Measurements from ENCODE around the gene SLC9B2.
"Not testable (repeated sequence)": the region's sequence is repeated elsewhere in the genome, so short reads cannot be mapped to it uniquely, and the experiment has no call there.

The SLC9B2 gene

DNA sequence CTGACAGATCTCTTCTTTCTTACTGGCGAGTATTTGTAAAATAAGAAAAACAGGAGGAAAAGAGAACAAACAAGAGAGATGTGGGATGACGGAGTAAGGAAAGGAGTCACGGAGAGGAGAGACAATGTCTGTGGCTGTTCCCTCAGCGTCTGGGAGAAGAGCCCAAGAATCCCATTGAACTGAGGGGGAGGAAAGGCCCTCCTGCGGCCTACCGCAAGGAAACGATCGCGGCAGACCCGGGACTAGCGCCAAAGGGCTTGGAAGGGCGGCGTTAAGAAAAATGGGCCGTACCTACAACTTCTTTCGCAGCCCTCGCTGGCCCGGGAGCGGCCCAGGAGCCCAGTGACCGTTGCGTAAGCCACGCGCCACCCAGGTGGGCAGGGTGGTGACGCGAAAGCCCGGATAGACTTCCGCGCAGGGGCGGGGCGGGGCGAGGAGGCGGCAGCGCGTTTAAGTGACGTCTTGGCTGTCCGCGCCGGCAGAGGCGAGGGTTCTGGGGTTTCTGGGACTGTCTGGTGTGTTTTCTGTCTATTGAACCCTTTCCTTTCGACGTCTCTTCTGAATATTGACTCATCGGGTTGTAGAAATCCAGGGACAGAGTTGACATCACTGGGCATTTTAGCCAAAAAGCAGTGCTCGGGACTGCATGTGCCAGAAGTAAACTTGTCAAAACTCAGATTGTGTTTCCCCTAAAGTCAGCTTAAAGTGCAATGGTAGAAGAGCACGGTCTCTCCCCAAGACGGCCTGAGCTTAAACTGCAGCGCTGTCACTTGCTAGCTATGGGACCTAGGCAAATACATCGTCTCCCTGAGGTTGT lies 57.0 kb downstream of the SLC9B2 start, which contains the start of gene SLC9B1:
SLC9B1 (minus strand) TSS at position 398 of the 817 bp plus-strand sequence. CDS start 27,994 bp downstream, outside the sequence.
- peak; percentile 63 for DNase-seq (ENCODE audit: low spot score)

DNA sequence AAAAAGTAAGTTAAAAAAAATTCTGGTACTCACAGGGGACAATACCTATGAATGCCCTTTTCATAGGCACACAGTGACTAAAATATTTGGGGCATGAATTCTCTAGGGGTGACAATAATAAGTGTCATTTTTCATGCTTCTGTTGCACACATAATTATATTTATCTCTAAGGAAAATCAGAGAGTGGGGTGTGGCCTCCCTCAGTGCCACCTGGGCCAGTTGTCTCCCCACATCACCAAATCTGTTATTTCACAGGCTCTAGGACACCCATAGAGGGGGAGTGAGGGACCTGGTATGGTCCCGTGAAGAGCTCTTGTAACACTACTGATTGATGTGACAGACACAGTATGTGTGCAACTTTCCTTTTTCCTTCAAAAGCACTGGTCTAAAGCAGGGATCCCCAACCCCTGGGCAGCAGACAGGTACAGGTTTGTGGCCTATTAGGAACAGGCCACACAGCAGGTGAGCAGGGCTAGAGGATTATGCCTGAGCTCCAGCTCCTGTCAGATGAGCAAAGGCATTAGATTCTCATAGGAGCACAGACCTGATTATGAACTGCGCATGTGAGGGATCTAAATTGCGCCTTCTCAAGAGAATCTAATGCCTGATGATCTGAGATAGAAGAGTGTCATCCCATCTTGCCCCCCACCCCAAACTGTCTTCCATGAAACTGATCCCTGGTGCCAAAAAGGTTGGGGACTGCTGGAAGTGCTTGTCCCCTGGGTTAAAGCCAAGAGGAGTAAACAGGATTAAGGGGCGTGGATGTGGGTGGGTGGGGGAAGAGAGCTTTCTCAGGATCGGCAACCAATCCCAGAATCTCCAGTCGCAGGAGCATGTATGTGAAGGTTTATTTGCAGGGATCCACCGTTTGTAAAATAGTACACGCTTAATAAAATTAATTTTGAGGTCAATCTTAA lies 57.9 kb downstream of the SLC9B2 start:
- peak; percentile 9 for DNase-seq (ENCODE audit: low spot score)

DNA sequence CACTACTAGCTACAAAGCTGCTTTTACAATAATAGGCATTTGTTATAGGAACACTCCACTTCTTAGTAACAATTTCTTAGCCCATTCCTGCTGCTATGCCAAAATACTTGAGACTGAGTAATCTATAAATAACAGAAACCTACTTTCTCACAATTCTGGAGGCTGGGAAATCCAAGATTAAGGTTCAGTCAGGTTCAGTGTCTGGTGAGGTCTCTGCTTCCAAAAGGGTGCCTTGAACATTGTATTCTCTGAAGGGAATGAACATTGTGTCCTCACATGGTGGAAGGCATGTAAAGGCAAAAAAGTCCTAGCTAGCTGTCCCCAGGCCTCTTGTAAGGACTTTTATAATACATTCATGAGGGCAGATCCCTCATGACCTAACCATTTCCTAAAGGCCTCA lies 64.0 kb downstream of the SLC9B2 start:
- DNase-seq (ENCODE audit: low spot score): no peak

DNA sequence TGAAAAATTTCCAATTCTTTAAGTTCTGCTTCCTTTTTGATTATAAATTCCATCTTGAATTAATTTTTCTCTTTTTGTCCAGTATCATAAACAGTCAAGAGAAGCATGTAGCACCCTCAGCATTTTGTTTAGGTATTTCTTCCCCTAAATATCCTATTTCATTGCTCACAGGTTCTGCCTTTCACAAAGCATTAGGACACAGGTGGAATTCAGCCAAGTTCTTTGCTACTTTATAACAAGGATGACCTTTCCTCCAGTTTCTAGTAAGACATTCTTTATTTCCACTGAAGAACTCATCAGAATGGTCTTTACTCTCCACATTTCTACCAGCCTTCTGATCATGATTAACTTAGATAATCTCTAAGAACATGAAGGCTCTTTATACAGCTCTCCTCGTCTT lies 64.5 kb downstream of the SLC9B2 start:
- DNase-seq (ENCODE audit: low spot score): no peak

DNA sequence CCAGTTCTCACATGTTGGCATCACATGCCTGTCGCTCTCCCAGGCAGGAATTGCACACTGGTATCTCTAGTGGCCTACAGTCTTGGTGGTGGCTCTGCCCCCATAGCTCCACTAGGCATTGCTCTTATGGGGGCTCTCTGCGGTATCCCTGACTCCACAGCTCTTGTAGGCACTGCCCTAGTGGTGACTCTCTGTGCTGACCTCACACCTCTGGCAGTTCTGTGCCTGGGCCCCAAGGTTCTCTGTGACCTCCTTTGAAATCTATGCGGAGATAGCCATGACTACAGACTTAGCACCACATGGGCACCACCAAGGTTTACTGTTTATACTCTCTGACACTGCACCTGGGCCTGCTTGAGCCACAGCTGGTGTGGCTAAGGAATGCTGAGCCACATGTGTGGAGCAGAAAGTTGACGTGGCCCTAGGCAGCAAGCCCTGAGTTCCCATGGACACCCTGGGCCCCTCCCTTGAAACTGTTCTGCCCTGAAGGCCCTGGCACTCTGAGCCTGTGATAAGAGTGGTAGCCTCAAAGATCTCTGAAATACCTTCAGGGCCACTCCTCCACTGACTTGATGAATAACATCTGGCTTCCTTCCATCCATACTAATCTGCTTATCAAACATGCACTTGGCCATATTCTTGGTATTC lies 65.1 kb downstream of the SLC9B2 start:
- DNase-seq (ENCODE audit: low spot score): no peak

DNA sequence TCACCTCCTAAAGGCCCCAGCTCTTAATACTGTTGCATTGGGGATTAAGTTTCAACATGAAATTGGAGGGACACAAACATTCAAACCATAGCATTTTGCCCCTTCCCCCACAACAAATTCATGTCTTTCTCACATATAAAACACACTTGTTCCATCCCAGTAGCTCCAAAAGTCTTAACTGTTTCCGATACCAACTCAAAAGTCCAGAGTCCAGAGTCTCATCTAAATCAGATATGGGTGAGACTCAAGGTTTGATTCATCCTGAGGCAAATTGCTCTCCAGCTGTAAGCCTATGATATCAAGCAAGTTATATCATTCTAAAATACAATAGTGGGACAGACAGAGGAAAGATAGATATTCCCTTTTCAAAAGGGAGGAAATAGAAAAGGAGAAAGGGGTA lies 65.8 kb downstream of the SLC9B2 start:
- DNase-seq (ENCODE audit: low spot score): no peak

DNA sequence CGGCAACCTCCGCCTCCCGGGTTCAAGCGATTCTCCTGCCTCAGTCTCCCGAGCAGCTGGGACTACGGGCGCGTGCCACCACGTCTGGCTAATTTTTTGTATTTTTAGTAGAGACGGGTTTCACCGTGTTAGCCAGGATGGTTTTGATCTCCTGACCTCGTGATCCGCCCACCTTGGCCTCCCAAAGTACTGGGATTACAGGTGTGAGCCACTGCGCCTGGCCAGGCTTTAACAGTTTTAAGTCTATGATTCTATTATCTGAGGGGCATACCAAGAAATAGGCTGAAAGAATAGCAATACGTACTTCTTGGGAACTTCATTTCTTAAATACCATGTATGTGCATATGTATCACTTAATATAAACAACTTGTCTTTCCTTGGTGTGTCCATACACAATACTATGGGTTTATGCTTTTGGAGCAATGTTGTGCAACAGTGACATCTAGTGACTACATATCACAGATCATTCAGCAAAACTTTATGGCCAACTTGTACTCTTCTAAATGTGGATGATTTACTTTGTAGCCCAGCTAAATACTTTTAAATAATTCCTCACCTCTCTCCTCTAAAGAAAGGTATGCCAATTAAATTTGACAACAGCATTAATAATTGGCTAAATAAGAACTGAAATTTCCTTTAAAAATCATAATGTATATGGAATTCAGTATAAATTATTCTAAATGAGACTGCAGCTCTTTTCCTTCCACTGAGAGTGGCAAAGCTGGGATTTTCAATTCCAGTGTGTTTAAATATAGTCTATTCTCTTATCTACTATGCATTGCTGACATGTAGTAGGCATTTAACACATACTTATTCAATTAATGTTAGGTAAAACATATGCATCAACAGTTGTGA lies 67.5 kb downstream of the SLC9B2 start:
- peak; percentile 6 for DNase-seq (ENCODE audit: low spot score)

DNA sequence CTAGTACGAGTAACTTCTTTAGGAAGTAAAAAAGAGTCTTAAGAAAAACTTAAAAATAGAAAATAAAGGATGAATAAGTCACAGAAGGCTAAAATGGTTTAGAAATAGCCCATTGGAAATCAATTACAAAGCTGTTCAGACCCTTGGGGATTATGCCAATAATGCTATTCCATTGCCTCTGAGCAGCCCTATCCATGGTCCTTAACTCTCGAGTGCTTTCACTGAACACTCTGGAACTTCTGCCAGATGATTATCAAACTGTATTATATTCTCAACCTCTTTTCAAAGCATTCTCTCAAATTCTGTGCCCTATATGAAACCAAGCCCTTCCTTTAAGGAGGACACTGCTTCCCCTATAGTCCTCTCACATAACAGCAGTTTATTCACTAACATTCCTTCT lies 74.0 kb downstream of the SLC9B2 start:
- no peak for DNase-seq (ENCODE audit: low spot score)

DNA sequence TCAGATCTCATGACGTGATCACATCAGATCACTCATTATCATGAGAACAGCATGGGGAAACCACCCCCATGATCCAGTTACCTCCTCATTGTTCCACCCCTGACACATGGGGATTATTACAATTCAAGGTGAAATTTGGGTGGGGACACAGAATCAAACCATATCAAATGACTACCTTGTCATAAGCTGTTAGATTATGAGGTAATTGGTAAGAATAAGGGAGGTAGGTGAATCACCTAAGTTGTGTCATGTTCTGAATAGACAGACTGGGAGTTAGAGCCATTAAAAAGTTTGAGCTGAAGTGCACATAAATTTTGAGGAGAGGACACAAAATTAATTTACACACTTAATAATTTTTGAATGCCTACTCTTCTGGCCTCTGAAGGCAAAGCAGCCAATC lies 81.8 kb downstream of the SLC9B2 start:
- no peak for DNase-seq (ENCODE audit: low spot score)

DNA sequence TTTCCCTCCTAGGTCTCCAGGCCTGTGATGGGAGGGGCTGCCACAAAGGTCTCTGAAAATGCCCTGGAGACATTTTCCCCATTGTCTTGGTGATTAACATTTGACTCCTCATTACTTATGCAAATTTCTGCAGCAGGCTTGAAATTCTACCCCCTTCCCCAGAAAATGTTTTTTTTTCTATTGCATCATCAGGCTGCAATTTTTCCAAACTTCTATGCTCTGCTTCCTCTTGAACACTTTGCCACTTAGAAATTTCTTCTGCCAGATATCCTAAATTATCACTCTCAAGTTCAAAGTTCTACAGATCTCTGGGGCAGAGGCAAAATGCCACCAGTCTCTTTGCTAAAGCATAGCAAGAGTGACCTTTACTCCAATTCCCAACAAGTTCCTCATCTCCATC lies 82.6 kb downstream of the SLC9B2 start:
- not testable (repeated sequence) for DNase-seq (ENCODE audit: low spot score)

DNA sequence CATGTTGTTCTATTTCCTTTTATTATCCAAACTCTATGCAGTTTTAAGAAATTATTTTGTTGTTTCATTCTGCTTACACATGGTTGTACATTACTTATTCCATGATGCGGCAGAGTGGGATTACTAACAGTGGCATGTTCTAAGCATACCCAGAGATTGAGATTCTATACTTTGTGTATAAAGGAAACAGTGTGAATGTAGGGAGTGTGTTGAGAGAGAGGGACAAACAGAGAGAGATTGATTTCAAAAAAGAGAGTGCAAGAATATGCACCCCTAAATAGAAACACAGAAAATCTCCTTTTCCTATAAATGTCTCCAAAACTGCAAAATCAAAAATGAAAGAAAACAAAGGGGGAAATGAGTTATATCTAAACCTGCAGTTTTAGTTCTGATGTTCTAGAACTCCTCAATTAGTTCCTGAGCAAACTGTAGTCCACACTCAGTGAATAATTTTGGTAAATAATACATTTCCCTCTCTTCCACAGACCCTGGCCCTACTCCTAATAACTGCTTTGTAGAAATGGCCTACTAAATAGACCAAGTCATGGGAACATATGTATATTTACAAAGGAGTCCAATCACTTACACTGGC lies 88.0 kb downstream of the SLC9B2 start:
- no peak for DNase-seq (ENCODE audit: low spot score)

DNA sequence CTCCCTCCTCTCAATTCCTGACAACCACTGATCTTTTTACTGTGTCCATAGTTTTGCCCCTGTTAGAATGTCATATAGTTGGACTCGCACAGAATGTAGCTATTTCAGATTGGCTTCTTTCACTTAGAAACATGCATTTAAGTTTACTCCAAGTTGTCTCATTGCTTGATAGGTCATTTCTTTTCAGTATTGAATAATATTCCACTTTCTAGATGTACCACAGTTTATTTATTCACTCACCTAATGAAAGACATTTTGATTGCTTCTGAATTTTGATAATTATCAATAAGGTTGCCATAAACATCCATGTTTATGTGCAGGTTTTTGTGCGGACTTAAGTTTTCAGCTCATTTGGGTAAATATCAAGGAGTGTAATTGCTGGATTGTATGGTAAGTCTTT lies 95.6 kb downstream of the SLC9B2 start:
- DNase-seq (ENCODE audit: low spot score): no peak

Data from HuH-7 (cell line).